A549 (cell line): ENCODE data around the gene TUBGCP6. TPM values are rescaled to one million over a fixed set of nuclear protein-coding genes. Genes with fewer than 3 reads are reported as not detected.

Source experiments
- ATAC-seq, 2 experiments: fragments of 200-7000 bp in 1 of 2; fragments of >200 bp in 1 of 2; cut with Nextera tagmentation in 1 of 2; cut with Tn5 transposase in 1 of 2; 3 replicates each; pipeline versions ENCODE4 v1.8.0 to v1.9.1; 2018 to 2020; ENCODE audit warnings: mild to moderate bottlenecking in 1 of 2, moderate library complexity in 1 of 2
- CTCF ChIA-PET: fragments of 300-600 bp; sonication (Branson Sonifier 250); formaldehyde crosslinking; extraction: SDS; loops from one replicate; lab custom pipeline; 2021; ENCODE audit warnings: antibody characterized with exemption, inconsistent platforms; lab: Yijun Ruan, JAX
- POLR2A ChIA-PET: fragments of 350-600 bp; formaldehyde crosslinking; extraction: SDS; loops from one replicate; lab custom pipeline; 2021; ENCODE audit warnings: antibody characterized with exemption, inconsistent platforms; lab: Yijun Ruan, JAX
- DNase-seq, 2 experiments: peaks; one replicate each; pipeline versions ENCODE4 v3.0.0 to v3.0.0-alpha.2; 2011 to 2016; ENCODE audit warnings: low read depth in 1 of 2, low spot score in 1 of 2
- FAIRE-seq: peaks from 2 replicates; lab custom pipeline; 2011; peaks lifted over from hg19 to GRCh38; lab: Jason Lieb, UNC
- H3K27ac ChIP-seq, 2 experiments: fragments of >200 bp; sonication (Bioruptor Twin); formaldehyde crosslinking; 3 replicates each; pipeline ENCODE4 v1.5.1; 2016 to 2017
- H3K4me1 ChIP-seq: fragments of >200 bp; sonication (Bioruptor Twin); formaldehyde crosslinking; 3 replicates; pipeline ENCODE4 v1.6.1; 2016
- H3K4me2 ChIP-seq: fragments of >200 bp; sonication (Bioruptor Twin); formaldehyde crosslinking; 3 replicates; pipeline ENCODE4 v1.6.1; 2016
- H3K4me3 ChIP-seq: fragments of >200 bp; sonication (Bioruptor Twin); formaldehyde crosslinking; 3 replicates; pipeline ENCODE4 v1.5.1; 2016
- H3K9me3 ChIP-seq: fragments of >200 bp; sonication (Bioruptor Twin); formaldehyde crosslinking; 3 replicates; pipeline ENCODE4 v1.6.1; 2016
- BCL3 ChIP-seq: fragments of >200 bp; sonication (Bioruptor Twin); formaldehyde crosslinking; IDR thresholded peaks from 3 replicates; pipeline ENCODE4 v1.6.1; 2016
- BHLHE40 ChIP-seq: IDR thresholded peaks from 2 replicates; pipeline ENCODE4 v1.6.1; 2012; ENCODE audit warnings: low read depth, low read length, inconsistent platforms
- CBX2 ChIP-seq: fragments of 200-600 bp; sonication (generic); IDR thresholded peaks from 2 replicates; pipeline ENCODE4 v1.6.1; 2016; ENCODE audit warnings: low read depth, mild to moderate bottlenecking, borderline replicate concordance
- CBX8 ChIP-seq: fragments of 200-600 bp; sonication (generic); IDR thresholded peaks from 2 replicates; pipeline ENCODE4 v1.6.1; 2016
- CEBPB ChIP-seq, 2 experiments: fragments of >200 bp in 1 of 2; sonication (Bioruptor Twin) in 1 of 2; formaldehyde crosslinking in 1 of 2; IDR thresholded peaks; 2 replicates each; pipeline ENCODE4 v1.6.1; 2012 to 2016
- CHD4 ChIP-seq: fragments of 200-600 bp; sonication (generic); IDR thresholded peaks from 2 replicates; pipeline ENCODE4 v1.6.1; 2016; ENCODE audit warnings: antibody characterized with exemption, mild to moderate bottlenecking, borderline replicate concordance
- CTCF ChIP-seq: fragments of >200 bp; sonication (Bioruptor Twin); formaldehyde crosslinking; IDR thresholded peaks from 3 replicates; pipeline ENCODE4 v1.5.1; 2016
- ESRRA ChIP-seq: fragments of 150-350 bp; IDR thresholded peaks from 2 replicates; pipeline ENCODE4 v1.6.1; 2014; ENCODE audit warnings: mild to moderate bottlenecking, low read length, borderline replicate concordance
- HEYL ChIP-seq: fragments of 250-450 bp; sonication (Bioruptor Pico); IDR thresholded peaks from 2 replicates; pipeline ENCODE4 v1.8.0; 2021; ENCODE audit warnings: mild to moderate bottlenecking, moderate library complexity
- HOXA7 ChIP-seq: fragments of 250-450 bp; sonication (Bioruptor Pico); IDR thresholded peaks from 2 replicates; pipeline ENCODE4 v1.5.0; 2020; ENCODE audit warnings: mild to moderate bottlenecking, moderate library complexity
- HOXB13 ChIP-seq: fragments of 250-450 bp; sonication (Bioruptor Pico); IDR thresholded peaks from 2 replicates; pipeline ENCODE4 v1.5.0; 2020; ENCODE audit warnings: low read depth, mild to moderate bottlenecking, moderate library complexity
- HOXB5 ChIP-seq: fragments of 250-450 bp; sonication (Bioruptor Pico); IDR thresholded peaks from 2 replicates; pipeline ENCODE4 v1.5.0; 2020; ENCODE audit warnings: mild to moderate bottlenecking, moderate library complexity
- KDM5A ChIP-seq: fragments of 200-600 bp; sonication (generic); IDR thresholded peaks from 2 replicates; pipeline ENCODE4 v1.6.1; 2016; ENCODE audit warnings: antibody characterized with exemption, mild to moderate bottlenecking
- MAX ChIP-seq: IDR thresholded peaks from 2 replicates; pipeline ENCODE4 v1.6.1; 2012
- MYC ChIP-seq: IDR thresholded peaks from 2 replicates; pipeline ENCODE4 v1.6.1; 2012; ENCODE audit warnings: mild to moderate bottlenecking, inconsistent platforms, low read length, improper control_type of control experiment, borderline replicate concordance
- NFE2L2 ChIP-seq: fragments of 150-350 bp; conservative IDR thresholded peaks from 2 replicates; pipeline ENCODE4 v1.6.1; 2014; ENCODE audit warnings: low read length
- NR3C1 ChIP-seq: fragments of >200 bp; sonication (Bioruptor Twin); formaldehyde crosslinking; IDR thresholded peaks from 3 replicates; pipeline ENCODE4 v1.6.1; 2017
- POLR2A ChIP-seq: IDR thresholded peaks from 2 replicates; pipeline ENCODE4 v1.6.1; 2012; ENCODE audit warnings: mild to moderate bottlenecking, low read length
- SMC3 ChIP-seq: fragments of >200 bp; sonication (Bioruptor Twin); formaldehyde crosslinking; IDR thresholded peaks from 3 replicates; pipeline ENCODE4 v1.6.1; 2018; ENCODE audit warnings: inconsistent platforms
- ZC3H11A ChIP-seq: fragments of 450-650 bp; IDR thresholded peaks from 2 replicates; pipeline ENCODE4 v1.6.1; 2014; ENCODE audit warnings: antibody characterized with exemption, mild to moderate bottlenecking
- ZSCAN20 ChIP-seq: fragments of 250-450 bp; sonication (Bioruptor Pico); IDR thresholded peaks from 2 replicates; pipeline ENCODE4 v1.8.0; 2022; ENCODE audit warnings: mild to moderate bottlenecking, moderate library complexity
- WGBS: methylation state at CpG from one replicate; pipeline ENCODE4 v1.1.6; 2017; ENCODE audit errors: missing lambda C conversion rate; 5-methylcytosine and 5-hydroxymethylcytosine counted together
- polyA plus RNA-seq, 4 experiments: library from polyadenylated mRNA; depleted of rRNA in 3 of 4; stranded (reverse); fragments of >200 nt; fragmentation: RNase III in 1 of 4; extraction: RNeasy Plus Mini Kit Qiagen cat#74134 plus additional on column Dnase treatment in 1 of 4; gene quantifications; 2 replicates in 3 of 4; 3 replicates in 1 of 4; pipeline ENCODE4 v1.2.3, GENCODE V29; 2011 to 2017

The TUBGCP6 gene
- polyA plus RNA-seq, 2 of the 4 experiments (the other 2 are of a cell fraction), result 6.5 to 14.2 TPM

GRCh38 chr22:50208430-50208938 is 36.3 kb downstream of the TUBGCP6 start:
- Histone ChIP-seq H3K4me3 (no peak overlapping the region), H3K4me2 (no peak overlapping the region), H3K9me3 (peaks cover under 1% of the 10 kb centered on the region; the same call in 1 of the 3 replicates), H3K27ac (no peak overlapping the region), H3K4me1 (no peaks in the 10 kb centered on the region)
- FAIRE-seq (no peak), DNase-seq (no peak), ATAC-seq (no peak)
- TF ChIP-seq CEBPB (IDR thresholded peaks at IDR 0.05) (no peak), BCL3 (no peak), BHLHE40 (no peak), NFE2L2 (no peak), CBX8 (no peak)
- POLR2A ChIA-PET, result interaction anchor here (0.7 kb wide), 1 partner anchor 59 kb away, joined by 5 read pairs; no protein-coding TSS in a partner anchor
- 90% methylated on average over 16 of the region's 22 CpGs for WGBS
- CTCF ChIA-PET, result interaction anchor here (0.8 to 4.6 kb wide), 5 partner anchors 19 to 65 kb away, joined by 3 to 32 read pairs (median 4); no protein-coding TSS in a partner anchor

GRCh38 chr22:50207383-50208140 is 37.3 kb downstream of the TUBGCP6 start:
- no peak for FAIRE-seq
- H3K9me3 ChIP-seq, result peaks cover 10% of the 10 kb centered on the region; the same call in 2 of the 3 replicates
- ChIA-PET POLR2A (no interaction called here), CTCF (interaction anchor here (0.6 to 4.6 kb wide), 5 partner anchors 17 to 60 kb away, joined by 3 to 32 read pairs (median 4); no protein-coding TSS in a partner anchor)
- no peak for DNase-seq
- H3K27ac ChIP-seq, result no peak overlapping the region
- no peak for TF ChIP-seq ESRRA
- no peak for TF ChIP-seq HEYL (CRISPR knock-in tag)
- TF ChIP-seq MYC, result no peak
- no peak for TF ChIP-seq ZC3H11A
- no peak for TF ChIP-seq KDM5A
- no peak for TF ChIP-seq MAX
- TF ChIP-seq SMC3, result no peak
- no peak for TF ChIP-seq POLR2A
- no peak for TF ChIP-seq CBX2
- no peak for TF ChIP-seq HOXB13 (CRISPR knock-in tag)
- no peak for TF ChIP-seq NR3C1
- TF ChIP-seq ZSCAN20 (CRISPR knock-in tag), result no peak
- no peak for TF ChIP-seq CBX8
- TF ChIP-seq HOXB5, result no peak
- TF ChIP-seq CHD4, result no peak
- TF ChIP-seq BCL3, result no peak
- no peak for TF ChIP-seq HOXA7 (CRISPR knock-in tag)
- WGBS, result 92% methylated on average over 7 of the region's 23 CpGs
- H3K4me1 ChIP-seq, result no peaks in the 10 kb centered on the region
- H3K4me3 ChIP-seq, result no peak overlapping the region
- ATAC-seq, result no peak
- H3K4me2 ChIP-seq, result no peak overlapping the region

- no peak overlapping the region for H3K27ac ChIP-seq
- H3K4me2 ChIP-seq, result no peak overlapping the region
- peak in 1 of 2 experiments; percentile 60; a peak in 3 of 6 replicates for ATAC-seq
- CTCF ChIA-PET, result interaction anchor here (1.1 to 4.6 kb wide), 5 partner anchors 18 to 59 kb away, joined by 3 to 32 read pairs (median 4); no protein-coding TSS in a partner anchor
- H3K4me3 ChIP-seq, result no peak overlapping the region
- POLR2A ChIA-PET, result no interaction called here
- no peak for FAIRE-seq
- peaks cover 10% of the 10 kb centered on the region; the same call in 2 of the 3 replicates for H3K9me3 ChIP-seq
- DNase-seq, result peak in 1 of 2 experiments; percentile 37
- TF ChIP-seq CTCF (0 out of 3 replicates have a peak, but pooled peaks have one; percentile 10), CHD4 (no peak)
- TF ChIP-seq, all 56 proteins: peak for 1
- WGBS, result 75% methylated on average over 8 of the region's 10 CpGs
- no peaks in the 10 kb centered on the region for H3K4me1 ChIP-seq
Measured at GRCh38 chr22:50206599-50206998, 38.2 kb downstream of the TUBGCP6 start.
